Stimulated activated CD4-positive, alpha-beta T cell treated with anti-CD3 and anti-CD28 coated beads, TNF-alpha, amount 100 ng/mL, for 24 hours (primary cell): Measurements from ENCODE around the gene KLRG1.

Experiments used
- DNase-seq, 3 experiments: peaks; one replicate each; pipeline ENCODE4 v3.0.0-alpha.2; 2020; ENCODE audit warnings: low read depth in 3 of 3

Gene KLRG1

GRCh38 chr12:8985213-8985754 is 4.1 kb upstream of the KLRG1 start:
- no peak for DNase-seq

GRCh38 chr12:8987163-8987562 is 2.2 kb upstream of the KLRG1 start:
- no peak for DNase-seq

GRCh38 chr12:8987685-8988084 is 1.7 kb upstream of the KLRG1 start:
- no peak for DNase-seq

GRCh38 chr12:8991371-8992345 is 2.3 kb downstream of the KLRG1 start:
- DNase-seq = no peak

GRCh38 chr12:8993827-8994226 is 4.5 kb downstream of the KLRG1 start:
- no peak for DNase-seq

GRCh38 chr12:8995021-8995775 is 5.9 kb downstream of the KLRG1 start:
- no peak for DNase-seq

GRCh38 chr12:8996682-8997405 is 7.5 kb downstream of the KLRG1 start:
- peak in 2 of 3 experiments; percentile 6 to 37 for DNase-seq

GRCh38 chr12:9001233-9001632 is 11.9 kb downstream of the KLRG1 start:
- no peak for DNase-seq

- no peak for DNase-seq
These were observed 13.0 kb downstream of the KLRG1 start for GRCh38 chr12:9002335-9002734.

GRCh38 chr12:9022592-9022991 is 33.2 kb downstream of the KLRG1 start:
- DNase-seq = no peak

GRCh38 chr12:9024512-9024911 is 35.2 kb downstream of the KLRG1 start:
- no peak for DNase-seq

GRCh38 chr12:9027161-9028059 is 38.1 kb downstream of the KLRG1 start:
- peak in 1 of 3 experiments; percentile 36 for DNase-seq

GRCh38 chr12:9030776-9031175 is 41.4 kb downstream of the KLRG1 start:
- DNase-seq = no peak

GRCh38 chr12:9032202-9032964 is 43.0 kb downstream of the KLRG1 start:
- no peak for DNase-seq

GRCh38 chr12:9033265-9033887 is 44.0 kb downstream of the KLRG1 start:
- DNase-seq = no peak

GRCh38 chr12:9034095-9034494 is 44.7 kb downstream of the KLRG1 start:
- DNase-seq = no peak

- no peak for DNase-seq
These were observed 46.9 kb downstream of the KLRG1 start for GRCh38 chr12:9036227-9036626.

- no peak for DNase-seq
These were observed 48.1 kb downstream of the KLRG1 start for GRCh38 chr12:9037431-9037830.

- no peak for DNase-seq
These were observed 50.1 kb downstream of the KLRG1 start for GRCh38 chr12:9039397-9039977.
